ENCODE data around the gene ACAP3.

Gene ACAP3, protein sequence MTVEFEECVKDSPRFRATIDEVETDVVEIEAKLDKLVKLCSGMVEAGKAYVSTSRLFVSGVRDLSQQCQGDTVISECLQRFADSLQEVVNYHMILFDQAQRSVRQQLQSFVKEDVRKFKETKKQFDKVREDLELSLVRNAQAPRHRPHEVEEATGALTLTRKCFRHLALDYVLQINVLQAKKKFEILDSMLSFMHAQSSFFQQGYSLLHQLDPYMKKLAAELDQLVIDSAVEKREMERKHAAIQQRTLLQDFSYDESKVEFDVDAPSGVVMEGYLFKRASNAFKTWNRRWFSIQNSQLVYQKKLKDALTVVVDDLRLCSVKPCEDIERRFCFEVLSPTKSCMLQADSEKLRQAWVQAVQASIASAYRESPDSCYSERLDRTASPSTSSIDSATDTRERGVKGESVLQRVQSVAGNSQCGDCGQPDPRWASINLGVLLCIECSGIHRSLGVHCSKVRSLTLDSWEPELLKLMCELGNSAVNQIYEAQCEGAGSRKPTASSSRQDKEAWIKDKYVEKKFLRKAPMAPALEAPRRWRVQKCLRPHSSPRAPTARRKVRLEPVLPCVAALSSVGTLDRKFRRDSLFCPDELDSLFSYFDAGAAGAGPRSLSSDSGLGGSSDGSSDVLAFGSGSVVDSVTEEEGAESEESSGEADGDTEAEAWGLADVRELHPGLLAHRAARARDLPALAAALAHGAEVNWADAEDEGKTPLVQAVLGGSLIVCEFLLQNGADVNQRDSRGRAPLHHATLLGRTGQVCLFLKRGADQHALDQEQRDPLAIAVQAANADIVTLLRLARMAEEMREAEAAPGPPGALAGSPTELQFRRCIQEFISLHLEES

DNA sequence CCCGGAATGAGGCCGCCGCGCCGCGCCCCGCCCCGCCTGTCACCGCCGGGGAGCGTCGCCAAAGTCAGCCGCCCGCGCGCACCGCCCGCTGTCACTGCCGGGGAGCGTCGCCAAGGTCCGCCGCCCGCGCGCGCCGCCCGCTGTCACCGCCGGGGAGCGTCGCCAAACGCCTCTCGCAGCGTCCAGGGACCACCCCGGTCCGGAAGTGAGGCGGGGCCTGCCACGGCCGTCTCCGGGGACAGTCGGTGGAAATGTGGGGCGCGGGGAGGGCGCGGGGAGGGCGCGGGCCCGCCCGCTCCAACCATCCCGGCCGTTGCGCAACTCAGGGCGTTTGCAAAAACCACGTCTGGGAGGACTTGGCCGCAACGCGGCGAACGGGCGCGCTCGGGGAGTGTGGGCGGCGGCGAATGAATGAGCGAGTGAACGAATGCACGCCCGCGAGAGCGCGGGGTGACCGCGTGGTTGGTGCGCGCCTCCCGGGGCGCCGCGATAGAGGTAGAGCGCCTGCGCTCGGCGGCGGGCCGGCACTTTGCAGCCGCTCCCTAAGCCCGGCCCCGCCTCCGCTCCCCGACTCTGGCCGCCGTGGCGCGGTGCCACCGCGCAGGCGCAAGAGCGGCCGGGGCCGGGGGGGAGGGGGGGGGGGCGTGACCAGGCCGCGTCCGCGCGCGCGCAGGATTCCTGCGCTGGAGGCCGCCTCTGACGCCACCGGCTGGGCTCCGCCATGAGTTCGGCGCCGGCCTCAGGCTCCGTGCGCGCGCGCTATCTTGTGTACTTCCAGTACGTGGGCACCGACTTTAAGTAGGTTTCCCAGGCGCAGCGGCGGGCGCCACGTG, at the start of gene ACAP3, which contains the start of gene PUSL1:
ACAP3 (minus strand) TSS at position 8 of the 833 bp plus-strand sequence. CDS start 115 bp downstream, outside the sequence.
PUSL1 (plus strand) TSS at position 675 of the 833 bp plus-strand sequence; CDS start at position 722, 47 bp downstream.
- peak; percentile 93 to 98 (median 97) for DNase-seq

DNA sequence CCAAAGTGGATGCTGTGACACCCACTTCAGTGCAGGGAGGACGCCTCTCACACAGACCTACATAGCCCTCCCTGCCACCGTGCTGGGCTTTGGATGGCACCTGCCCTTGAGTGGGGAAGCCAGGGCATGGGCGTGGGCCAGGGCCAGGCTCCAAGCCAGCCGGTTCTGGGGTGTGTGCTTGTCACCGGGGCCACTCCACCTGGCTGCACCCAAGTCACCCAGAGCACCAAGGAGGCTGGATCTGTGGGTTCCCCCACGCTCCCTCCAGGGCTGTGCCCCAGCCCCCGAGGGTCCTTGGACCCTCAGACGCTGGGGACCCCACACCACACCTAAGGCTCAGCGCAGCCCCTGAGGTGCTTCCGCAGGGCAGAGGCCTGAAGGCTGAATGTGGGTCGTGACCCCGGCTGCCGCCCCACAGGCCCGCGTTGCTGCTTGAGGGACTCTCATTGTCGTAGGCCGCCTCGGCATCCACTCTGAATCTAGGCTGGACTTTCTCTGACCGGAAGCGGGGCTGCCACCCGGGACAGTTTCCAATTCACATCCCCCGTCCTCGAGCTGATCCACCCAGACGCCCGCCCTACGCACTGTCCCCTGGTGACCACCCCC, 49.2 kb upstream of the ACAP3 start:
- no peak for DNase-seq

DNA sequence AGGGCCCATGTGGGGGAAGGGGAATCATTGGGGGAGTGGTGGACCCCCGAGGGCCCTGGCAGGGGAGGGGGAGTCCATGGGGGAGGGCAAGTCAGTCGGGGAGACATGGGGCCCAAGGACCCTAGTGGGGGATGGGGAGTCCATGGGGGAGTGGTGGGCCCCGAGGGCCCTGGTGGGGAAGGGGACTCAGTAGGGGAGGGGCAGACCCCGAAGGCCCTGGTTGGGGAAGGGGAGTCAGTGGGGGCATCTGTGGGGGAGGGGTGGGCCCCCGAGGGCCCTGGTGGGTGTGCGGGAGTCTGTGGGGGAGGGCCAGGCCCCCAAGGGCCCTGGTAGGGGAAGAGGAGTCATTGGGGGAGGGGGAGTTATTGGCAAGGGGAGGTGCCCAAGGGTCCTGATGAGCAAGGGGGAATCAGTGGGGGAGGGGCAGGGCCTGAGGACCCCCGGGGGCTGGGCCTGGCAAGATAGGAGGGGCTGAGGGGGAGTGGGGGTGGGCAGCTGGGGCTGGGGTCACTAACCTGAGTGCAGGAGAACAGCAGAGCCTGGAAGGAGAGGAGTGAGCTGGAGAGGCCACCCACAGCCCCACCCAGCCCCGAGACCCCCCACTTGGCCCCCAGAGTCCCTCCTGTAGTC, 48.6 kb upstream of the ACAP3 start:
- DNase-seq: no peak

DNA sequence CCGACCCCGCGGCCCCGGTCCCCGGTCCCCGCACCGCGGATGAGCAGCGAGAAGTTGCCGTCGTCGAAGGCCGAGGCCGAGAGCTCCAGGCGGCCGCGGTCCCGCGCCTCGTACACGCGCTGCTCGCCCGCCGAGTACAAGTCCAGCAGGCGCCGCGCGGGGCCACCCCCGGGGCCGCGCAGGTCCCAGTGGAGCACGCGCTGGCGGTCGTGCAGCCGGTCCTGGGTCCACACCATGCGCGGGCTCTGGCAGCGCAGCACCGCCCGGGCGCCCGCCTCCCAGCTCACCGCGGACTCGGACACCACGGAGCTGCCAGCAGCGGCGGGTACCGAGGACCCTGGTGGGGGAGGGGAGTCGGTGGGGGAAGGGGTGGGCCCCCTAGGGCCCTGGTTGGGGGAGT, 47.7 kb upstream of the ACAP3 start:
- peak; percentile 43 to 73 (median 54) for DNase-seq

DNA sequence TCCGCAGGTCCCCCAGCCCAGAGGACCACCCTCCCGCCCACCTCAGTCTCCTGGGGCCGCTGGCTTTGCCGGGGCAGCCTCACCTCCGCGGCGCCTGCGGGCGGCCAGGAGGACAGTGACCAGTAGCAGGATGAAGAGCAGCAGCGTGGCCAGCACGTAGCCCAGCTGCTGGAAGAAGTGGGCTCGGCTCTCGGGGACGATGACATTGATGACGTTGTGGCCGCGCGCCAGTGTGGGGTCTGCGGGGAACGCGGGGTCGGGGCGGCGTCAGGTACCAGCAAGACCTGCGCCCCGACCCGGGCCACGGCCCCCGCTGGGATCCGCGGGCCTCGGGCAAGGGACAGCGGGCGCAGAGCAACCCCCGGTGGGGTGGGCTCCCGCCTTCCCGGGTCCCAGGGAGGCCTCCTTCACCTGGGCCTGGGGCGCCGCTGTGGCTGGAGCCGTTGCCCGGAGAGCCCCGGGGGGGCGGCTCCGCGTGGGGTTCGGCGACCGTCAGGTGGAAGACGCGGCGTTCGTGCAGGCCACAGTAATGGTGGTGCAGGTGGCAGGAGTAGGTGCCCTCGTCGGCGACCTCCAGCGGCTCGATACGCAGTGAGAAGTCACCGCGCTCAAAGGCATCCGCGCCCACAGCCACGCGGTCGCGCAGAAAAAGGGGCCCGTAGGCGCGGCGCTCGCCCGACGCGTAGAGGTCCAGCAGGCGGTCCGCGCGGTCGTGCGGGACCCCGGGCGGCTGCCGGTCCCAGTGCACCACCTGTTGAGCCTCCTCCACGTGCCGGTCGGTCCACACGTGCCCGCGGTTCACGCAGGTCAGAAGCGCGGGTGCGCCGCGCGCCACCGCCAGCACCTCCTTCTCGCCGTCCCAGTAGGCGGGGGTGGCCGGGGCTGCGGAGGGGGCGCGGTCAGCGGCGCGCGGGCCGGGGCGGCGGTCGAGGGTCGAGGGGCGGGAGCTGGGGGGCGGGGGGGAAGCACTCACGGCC, 46.8 kb upstream of the ACAP3 start:
- no peak for DNase-seq

DNA sequence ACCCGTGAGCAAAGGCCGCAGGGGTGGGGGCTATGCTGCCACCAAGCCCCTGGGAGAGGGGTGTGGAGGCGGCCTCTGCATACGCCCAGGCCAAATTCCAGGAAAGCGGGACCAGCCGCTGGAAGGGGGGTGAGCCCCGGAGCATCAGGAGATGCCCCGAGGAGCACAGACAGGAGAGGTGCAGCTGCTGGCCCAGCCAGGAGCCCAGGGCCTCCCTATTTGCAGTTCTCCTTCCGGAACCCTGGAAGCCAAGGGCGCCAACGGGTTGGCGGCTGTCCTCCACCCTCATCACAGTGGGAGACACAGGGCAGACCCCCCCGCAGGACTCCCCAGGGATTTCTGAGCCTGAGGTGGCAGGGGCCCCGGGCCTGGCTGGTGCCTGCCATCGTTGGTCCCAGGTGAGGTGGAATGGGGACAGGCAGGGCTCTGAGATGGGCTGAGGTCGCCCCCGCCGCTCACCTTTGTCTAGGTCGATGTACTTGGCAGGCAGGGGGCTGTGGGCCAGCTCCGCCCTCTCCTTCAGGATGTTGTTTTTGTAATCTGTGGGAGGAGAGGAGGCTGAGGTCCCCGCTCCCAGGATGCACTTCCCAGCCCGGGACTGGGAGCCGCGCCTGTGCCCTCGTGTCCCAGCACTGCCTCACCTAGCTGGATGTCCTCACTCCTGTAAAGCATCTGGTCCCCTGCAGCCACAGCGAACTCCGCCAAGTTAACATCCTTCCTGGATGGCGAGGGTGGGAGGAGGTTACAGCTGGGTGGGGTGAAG, 45.8 kb upstream of the ACAP3 start:
- no peak for DNase-seq

DNA sequence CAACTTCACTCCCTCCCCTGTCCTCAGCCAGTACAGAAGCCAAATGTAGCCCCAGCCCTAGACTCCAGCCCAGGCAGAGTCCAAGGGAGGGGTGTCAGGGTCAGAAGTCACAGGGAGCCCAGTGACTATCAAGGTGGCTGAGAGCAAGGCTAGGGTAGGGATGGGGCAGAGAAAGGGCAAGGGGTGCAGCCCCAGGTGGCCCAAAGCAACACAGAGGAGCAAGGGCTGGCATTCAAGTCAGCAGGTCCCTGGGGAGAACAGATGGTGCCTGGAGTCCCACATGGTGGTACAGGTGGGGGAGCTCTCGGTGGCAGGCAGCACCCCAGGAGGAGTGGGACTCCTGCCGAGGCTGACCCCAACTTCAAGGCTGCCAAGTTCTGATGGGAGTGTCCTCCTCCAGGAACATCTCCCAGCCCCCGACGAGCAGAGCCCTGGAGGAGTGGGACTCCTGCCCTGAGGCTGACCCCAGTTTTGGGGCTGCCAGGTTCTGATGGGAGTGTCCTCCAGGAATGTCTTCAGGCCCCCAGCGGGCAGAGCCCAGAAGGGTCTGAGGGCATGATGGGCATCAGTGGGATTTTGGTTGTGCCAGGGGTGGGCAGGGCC, 45.2 kb upstream of the ACAP3 start:
- no peak for DNase-seq

DNA sequence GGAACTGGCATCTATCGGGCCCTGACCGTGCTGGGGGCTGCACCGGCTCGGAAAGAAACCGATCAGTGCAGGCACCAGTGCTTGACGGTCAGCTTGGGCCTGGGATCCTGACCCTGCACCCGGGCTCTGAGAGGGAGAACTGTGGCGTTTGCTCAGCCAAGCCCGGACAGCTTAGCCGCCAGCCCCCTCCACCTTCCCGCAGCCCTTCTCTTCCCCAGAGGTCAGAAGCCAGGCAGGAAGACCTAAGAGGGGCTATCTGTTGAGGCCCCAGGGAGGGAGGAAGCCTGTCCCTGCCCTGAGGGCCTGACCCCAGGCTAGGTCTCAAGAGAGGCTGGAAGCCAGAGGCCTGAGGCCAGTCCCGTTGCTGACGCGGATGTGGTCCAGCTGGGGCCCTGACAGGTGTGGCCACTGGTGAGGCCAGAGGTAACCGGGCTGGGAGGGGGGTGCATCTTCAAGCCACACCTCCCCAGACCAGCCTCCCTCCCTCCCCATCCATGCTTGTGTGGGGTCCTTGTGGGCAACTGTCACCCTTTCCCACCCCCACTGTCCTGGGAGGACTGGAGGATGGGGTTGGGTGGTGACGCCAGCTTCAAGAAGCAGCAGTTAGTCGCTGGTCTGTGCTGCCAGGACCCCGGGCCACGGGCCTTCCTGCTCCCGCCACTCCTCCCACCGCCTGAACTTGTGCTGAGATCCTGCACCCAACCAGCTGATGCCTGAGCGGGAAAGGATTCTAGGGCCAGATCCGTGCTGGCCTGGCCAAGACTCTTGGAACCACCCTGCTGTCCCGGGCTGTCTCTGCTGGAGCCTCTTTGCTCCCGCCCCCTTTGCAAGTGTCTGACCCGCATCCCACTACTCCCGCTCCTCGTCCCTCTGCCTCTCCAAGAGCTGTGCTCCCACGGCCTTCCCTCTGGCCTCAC, 44.0 kb upstream of the ACAP3 start:
- no peak for DNase-seq

DNA sequence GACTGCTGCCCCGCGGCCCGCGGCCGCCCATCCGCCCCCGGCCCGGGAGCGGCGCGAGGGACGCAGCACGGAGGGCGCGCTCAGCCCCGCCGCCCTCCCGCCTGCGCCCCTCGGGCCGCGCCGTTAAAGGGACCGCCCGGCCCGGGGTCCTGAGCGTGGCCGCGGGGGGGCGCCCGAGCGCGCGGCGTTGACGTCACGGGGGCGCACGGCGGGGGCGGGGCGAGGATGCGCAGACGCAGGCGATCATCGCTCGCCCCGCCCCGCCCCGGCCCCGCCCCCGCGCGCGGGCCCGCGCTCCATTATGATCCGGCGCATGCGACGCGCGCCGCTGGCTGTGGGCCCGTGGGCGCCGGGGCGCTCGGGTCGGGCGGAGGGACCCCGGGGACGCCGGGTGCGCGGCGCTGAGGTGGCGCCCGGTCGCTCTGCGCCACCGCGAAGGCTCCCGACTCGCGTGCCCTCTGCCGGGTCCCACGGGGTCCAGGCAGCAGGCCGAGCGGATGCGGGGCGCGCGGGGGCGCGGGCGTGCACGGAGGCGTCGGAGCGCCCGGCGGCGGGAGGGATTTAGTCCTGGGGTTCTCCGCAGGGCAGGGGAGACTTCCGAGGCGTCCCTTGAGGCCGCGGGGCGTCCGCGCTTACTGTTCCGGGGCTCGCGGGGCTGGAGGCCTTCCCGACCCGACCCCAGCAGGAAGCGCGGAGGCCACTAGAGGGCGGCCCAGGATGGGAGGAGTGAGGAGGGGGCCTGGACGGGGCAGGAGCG, 41.7 kb upstream of the ACAP3 start, which contains the start of gene DVL1:
DVL1 (minus strand) TSS at position 163 of the 757 bp plus-strand sequence. CDS start 353 bp downstream, outside the sequence.
- DNase-seq: peak; percentile 69 to 93 (median 85)

DNA sequence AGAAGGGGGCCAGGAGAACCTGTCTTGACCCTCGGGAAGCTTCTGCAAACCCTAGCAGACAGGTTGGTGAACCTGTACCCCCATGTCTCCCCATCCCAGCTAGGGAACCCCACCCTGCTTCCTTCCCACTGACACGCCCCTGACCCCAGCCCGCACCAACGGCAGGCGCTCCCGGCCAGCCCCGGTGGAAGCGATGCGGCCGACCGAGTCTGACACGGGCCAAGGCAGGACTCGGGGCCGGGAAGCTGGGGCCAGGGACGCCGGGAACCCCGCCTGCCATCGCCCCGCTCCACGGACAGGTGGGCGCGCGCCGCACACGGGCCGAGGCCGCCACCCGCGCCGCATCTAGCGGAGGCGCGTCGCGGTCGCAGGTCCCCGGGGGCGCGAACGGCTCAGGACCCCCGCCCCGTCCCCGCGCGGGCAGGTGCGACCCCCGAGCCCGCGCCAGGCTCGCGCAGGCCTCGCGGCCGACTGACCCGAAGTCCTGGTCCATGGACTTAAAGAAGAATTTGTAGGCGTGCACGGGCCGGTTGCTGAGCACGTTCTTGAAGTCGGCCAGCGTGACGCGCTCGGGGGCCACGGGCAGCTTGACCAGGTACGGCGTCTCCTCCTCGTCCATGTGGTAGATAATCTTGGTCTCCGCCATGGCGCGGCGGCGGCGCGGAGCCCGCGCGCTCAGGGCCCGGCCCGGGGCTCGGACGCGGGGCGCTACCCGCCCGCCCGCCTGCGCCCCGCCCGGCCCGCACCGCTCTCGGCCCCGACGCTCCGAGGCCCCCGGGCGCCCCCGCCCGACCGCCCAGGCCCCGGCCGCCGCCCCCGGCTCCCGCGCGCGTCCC, 40.9 kb upstream of the ACAP3 start:
- DNase-seq: peak in 1 of 3 donors; percentile 29

DNA sequence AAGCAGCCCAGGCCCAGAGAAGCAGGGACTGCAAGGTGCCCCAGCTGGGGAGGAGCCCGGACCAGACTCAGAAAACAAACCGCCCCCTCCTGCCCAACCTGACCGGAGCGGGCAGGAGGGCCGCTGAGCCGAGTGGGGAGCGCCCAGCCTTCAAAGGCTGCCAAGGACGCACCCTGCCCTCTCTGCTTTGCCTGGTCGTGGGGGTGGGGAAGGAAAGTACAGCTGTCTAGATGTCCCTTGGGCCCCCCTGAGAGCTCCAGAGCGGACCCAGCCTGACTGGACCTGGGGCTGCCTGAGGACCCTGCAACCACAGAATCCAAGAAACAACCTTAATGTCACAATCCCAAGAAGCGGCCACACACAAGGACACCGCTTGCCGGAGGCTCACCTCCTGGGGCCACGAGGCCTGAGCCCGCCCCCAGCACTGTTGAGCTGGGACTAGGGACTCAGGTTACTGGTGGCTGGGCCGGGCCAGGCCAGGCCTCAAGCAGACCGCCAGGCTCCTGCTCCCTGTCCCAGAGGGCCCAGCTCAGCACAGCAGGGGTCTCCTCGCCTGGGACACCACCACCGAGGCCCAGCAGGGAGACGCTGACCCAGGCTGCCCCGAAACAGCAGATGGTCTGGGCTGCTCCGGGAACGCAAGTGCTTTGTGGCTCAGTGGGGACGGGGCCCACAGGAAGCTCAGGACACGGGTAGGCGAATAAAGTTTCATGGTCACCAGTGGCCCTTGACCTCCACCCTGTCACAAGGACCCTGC, 40.1 kb upstream of the ACAP3 start:
- peak in 1 of 3 donors; percentile 17 for DNase-seq

DNA sequence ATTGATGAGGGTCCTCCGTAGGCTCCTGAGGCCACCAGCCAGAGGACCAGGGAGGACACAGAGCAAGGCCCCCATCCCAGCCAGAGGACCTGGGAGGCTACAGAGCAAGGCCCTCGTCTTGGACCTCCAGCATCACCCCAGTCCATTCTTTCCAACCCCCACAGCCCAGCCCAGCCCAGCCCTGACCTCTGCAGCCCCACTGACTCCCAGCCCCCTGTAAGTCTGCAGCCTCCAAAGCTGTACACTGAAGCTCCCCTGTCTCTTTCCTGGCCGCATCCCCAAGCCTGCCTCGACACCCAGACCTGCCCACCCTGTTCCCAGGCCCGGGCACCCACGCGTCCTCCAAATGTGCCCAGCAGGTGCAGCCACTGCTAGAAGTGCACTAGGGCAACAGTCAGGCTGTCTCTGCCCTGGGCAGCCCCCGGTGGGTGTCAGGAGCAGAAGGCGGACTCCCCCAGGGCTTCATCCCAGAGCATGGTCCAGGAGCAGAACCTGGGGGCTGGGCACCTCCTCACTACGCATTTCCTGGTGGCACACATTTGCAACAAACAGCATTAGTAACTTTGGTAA, 39.4 kb upstream of the ACAP3 start:
- DNase-seq: no peak

DNA sequence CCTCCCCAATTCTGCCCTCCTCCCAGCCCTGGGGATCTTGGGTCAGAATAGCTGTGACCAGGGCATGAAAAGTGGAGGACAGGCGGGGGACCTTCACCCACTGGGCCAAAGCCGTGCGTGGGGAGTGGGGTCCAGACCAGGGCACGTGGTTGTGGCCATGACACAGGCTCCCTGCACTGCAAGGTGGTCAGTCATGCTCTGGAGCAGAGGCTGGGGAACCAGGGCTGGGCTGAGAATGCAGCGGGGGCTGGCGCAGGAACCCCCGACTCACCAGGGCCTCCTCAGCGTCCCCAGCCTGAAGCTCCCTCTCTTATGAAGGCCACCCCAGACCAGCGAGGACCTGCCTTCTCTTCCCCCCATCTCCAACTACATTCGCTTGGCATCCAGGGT, 38.8 kb upstream of the ACAP3 start:
- no peak for DNase-seq

DNA sequence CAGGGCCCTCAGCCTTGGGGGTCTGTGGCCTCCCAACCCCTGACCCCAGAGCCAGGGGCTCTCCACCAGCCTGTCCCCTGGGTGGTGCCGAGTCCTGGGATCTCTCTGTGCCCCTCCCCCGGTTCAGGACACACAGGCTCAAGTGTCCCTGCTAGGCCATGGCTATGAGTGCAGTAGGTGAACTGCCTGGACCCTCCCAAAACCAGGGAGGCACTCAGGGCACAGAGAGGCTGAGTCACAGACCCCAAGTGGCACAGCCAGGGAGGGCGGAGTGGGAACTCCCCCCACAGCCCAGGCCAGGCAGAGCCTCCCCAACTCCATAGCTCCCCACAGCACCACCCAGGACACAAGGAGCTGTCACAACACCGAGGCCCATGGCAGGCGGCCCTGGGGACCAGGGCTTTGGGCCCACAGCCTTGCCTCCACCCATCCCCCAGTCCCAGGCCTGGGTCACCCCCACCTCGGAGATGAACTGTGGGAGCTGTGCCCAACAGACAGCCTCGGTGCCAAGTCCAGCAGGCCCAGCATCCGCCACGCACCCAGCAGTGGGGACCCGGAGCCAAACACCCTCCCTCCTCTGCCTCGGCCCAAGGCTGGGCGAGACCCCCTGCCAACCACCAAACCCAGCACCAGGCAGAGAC, 38.2 kb upstream of the ACAP3 start:
- no peak for DNase-seq

DNA sequence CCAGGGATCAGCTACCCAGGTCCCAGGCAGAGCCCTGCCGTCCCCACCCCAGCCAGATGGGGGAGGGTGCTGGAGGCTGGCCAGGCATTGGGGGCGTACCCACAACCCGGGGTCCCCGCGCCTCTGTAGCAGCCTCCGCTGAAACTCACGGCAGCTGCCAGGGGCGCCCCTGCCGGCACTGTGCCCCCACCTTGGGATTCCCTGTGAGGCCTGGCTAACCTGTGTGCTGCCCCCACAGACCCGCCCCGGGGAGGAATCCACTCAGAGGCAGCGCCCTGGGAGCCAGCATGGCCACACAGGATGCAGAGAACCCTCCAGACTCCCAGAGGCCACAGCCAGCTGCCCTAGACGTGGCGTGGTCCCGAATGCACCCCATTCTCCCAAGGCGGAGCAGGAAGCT, 37.7 kb upstream of the ACAP3 start:
- DNase-seq: no peak

Data from suppressor macrophage treated with lipopolysaccharide for 1 hour (primary cell).